Measurements from ENCODE around the gene GRN. TPM values are rescaled to one million over a fixed set of nuclear protein-coding genes. Genes with fewer than 3 reads are reported as not detected.
"Not testable (repeated sequence)": the region's sequence is repeated elsewhere in the genome, so short reads cannot be mapped to it uniquely, and the experiment has no call there.

Gene GRN
- total RNA-seq, 1 experiment from 2014 or later, result 243 TPM

- no peak for DNase-seq (ENCODE audit: low spot score)
- in situ Hi-C loops (cut with HindIII; ENCODE audit: low sequenced_read_pairs), result no loop called here
These were observed 9.1 kb upstream of the GRN start for GRCh38 chr17:44335968-44336367.

GRCh38 chr17:44338702-44339101 is 6.4 kb upstream of the GRN start:
- in situ Hi-C loops (cut with HindIII; ENCODE audit: low sequenced_read_pairs), result no loop called here
- no peak for DNase-seq (ENCODE audit: low spot score)

DNA sequence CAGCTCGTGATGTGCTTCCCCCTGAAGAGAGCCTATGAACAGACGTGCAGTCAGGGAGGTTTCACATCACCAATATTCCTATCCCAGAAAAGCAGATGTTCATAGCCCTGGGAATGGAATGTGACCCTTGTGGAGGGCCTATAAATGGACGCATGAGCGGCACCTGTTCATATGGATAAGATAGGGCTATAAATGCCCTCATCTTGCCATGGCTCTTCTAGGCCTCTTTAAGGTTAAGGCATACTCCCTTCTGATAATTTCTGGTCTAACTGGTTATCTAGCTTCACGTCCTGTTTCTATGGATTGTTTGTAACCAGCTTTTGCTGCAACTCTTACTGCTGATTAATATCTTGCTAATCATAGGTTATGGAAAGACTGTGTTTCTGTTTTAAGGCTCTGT is 4.5 kb upstream of the GRN start:
- DNase-seq (ENCODE audit: low spot score); in situ Hi-C loops (cut with HindIII; ENCODE audit: low sequenced_read_pairs): not testable (repeated sequence)

DNA sequence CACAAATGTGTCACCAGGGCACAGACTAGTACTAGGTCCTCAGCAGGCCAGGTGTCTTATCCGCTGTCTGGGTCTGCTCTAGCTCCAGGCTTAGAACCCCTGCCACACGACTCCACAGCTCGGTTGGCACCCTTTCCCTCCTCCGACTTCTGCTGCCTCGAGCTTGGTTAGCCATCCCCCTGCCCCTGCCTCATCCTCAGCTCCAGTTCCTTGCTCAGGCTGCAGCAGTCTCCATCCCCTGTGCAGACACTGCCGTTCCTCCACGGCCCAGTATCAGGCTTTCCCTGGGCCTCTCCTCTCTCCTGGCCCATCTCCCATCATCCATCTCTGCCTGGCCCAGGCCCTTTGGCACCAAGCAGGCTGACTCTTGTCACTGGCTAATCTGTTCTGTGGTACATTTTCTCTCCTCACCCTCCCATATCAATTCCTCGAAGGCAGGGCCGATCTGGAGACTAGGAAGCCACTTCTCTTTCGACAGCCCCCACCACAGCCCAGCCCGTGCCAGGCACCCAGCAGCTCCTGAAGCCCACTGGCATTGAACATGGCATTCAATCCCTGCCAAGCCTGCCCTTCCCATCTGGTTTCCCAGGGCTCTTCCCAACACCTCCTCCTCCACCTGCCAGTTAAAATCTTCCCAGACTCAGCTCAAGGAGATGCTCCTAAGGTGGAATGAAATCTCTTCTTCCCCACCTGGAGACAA is 1.4 kb upstream of the GRN start:
- DNase-seq (ENCODE audit: low spot score), result no peak
- in situ Hi-C loops (cut with HindIII; ENCODE audit: low sequenced_read_pairs), result no loop called here

DNA sequence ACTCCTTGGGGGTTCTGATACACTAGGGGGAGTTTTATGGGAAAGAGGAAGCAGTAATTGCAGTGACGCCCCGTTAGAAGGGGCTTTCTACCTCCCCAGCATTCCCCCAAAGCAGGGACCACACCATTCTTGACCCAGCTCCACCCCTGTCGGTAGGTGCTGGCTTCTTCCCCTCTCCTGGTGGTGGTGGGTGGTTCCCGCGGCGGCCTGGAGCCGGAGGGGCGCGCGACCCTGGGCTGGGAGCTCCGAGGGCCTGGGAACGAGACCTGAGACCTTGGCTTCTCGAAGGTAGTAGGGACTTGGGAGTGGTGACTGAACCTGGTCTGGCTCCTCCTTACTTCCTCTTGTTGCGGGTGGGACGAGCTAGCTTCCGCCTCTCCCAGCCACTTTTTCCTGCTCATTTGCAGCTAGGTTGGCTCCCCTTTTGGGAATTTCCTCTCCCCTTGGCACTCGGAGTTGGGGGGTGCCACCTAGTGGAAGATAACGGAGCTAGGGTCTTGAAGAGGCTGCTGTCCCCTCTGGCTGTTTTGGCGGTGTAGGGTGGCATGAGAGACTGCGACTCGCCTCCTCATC is 438 bp downstream of the GRN start:
- in situ Hi-C loops (cut with HindIII; ENCODE audit: low sequenced_read_pairs), result no loop called here

DNA sequence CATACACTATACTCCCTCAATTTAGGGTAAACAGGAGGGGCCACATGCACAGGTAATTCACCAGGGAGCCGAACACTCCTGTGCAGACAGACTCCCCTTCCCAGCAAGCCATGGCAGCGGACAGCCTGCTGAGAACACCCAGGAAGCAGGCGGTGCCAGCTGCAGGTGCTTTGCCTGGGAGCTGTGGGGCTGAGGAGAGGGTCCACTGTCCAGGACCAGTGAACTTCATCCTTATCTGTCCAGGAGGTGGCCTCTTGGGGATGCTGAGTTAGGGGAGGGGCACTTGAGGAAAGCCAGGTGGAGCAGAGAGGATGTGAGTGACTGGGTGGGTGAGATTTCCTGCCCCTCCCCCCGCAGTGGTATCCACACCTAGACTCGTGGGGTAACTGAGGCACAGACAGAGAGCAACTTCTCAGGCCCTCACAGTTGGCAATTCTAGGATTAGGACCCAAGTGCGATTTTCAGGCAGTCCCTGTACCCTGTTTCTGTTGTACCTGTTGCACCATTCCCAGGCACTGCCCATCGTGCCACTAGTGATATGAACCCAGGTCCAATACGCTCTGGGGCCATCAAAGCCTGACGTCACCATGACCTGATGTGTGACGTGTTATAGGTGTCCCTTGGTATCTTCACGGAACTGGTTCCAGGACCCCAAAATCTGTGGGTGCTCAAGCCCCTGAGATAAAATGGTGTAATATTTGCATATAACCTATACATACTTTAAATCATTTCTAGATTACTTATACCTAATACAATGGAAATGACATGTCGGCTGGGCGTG is 1.2 kb downstream of the GRN start:
- DNase-seq (ENCODE audit: low spot score), result no peak
- in situ Hi-C loops (cut with HindIII; ENCODE audit: low sequenced_read_pairs), result no loop called here

More for the DNA sequence above, 438 bp downstream of the GRN start:
- DNase-seq (ENCODE audit: low spot score), result peak; percentile 92

DNA sequence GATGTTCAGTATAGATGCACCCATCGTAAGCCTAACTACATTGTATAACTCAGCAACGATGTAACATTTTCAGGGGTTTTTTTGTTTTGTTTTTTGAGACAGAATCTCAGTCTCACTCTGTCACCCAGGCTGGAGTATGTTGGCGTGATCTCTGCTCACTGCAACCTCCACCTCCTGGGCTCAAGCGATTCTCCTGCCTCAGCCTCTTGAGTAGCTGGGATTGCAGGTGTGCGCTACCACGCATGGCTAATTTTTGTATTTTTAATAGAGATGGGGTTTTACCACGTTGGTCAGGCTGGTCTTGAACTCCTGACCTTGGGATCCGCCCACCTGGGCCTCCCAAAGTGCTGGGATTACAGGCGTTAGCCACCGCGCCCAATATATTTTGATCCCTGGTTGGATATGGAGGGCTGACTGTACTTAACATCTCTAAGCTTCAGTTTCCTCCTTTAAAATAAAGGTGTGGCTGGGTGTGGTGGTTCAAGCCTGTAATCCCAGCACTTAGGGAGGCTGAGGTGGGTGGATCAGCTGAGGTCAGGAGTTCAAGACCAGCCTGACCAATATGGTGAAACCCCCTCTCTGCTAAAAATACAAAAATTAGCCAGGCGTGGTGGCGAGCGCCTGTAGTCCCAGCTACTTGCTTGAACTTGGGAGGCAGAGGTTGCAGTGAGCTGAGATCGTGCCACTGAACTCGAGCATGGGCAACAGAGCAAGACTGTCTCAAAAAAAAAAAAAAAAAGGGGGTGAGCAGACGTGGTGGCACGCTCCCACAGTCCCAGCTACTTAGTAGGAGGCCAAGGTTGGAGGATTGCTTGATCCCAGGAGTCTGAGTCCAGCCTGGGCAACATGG is 2.3 kb downstream of the GRN start:
- DNase-seq (ENCODE audit: low spot score); in situ Hi-C loops (cut with HindIII; ENCODE audit: low sequenced_read_pairs): not testable (repeated sequence)

DNA sequence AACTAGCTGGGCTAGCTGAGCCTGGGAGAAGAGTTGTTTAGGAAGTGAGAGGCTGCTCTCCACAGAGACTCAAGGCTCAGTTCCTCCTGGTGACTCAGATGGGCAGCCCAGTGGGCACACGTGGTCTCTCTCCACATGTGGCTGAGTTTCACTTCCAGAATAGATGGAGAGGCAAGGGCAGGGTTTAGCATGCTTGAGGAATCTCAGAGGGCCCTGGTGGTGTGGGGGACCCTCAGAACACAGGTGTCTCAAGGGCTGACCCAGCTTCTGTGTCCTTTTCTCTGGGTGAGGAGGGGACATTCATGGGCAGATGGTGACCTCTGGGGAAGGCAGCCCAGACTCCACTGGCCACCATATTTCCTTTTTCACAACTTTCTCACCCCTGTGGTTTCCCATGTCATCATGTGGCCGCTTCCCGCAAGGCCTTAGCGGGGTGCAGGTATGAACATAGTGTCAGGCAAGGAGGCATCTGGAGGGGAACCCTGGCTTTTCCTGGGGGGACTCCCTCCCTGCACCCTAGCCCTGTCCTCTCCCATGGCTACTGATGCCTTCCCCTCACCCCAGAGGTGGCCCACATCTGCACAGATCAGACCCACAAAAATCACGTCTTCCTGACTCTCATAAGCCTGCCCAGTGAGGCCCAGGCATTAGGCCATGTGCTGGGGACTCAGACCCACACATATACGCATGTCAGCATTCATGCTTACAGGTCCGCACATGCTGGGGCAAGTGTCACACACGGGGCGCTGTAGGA is 3.3 kb downstream of the GRN start:
- in situ Hi-C loops (cut with HindIII; ENCODE audit: low sequenced_read_pairs), result no loop called here

DNA sequence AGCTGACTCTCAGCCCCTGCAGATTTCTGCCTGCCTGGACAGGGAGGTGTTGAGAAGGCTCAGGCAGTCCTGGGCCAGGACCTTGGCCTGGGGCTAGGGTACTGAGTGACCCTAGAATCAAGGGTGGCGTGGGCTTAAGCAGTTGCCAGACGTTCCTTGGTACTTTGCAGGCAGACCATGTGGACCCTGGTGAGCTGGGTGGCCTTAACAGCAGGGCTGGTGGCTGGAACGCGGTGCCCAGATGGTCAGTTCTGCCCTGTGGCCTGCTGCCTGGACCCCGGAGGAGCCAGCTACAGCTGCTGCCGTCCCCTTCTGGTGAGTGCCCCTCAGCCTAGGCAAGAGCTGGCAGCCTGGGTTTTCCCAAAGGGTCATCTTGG is 3.9 kb downstream of the GRN start:
- in situ Hi-C loops (cut with HindIII; ENCODE audit: low sequenced_read_pairs), result no loop called here
- DNase-seq (ENCODE audit: low spot score), result no peak

More for the DNA sequence above, 3.3 kb downstream of the GRN start:
- no peak for DNase-seq (ENCODE audit: low spot score)

DNA sequence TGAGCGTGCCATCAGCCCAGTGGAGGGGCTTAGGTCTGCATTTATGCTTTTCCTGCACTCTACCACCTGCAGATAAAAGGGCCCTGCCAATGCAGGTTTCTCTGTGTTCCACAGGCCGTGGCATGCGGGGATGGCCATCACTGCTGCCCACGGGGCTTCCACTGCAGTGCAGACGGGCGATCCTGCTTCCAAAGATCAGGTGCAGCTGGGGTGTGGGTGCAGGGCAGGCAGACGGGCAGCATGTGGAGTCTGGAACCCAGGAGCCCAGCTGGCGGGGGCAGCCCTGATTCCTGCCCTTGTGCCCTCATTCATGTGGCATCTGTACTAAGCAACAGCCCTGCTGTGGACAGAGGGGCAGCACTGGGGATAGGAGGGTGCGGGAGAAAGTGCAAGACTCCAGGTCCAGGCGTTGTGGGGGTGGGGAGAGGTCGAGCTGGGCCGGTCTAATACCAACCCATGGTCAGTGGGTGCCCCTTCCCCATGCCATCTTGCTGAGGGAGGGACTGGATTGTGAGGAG is 4.5 kb downstream of the GRN start:
- in situ Hi-C loops (cut with HindIII; ENCODE audit: low sequenced_read_pairs), result no loop called here
- DNase-seq (ENCODE audit: low spot score), result no peak

DNA sequence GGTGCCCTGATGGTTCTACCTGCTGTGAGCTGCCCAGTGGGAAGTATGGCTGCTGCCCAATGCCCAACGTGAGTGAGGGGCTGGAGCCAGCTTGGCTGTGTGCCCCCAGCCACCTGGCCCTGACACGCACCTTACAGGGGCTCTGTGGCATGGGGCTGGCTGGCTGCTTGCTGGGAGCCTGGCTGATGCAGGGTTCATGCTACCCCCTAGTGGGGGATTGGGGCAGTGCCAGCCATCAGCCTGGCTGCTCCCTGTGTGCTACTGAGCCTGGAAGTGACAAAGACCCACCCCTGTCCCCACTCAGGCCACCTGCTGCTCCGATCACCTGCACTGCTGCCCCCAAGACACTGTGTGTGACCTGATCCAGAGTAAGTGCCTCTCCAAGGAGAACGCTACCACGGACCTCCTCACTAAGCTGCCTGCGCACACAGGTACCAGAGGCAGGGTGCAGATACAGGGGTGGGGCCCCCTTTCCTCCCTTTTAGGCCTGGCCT is 5.7 kb downstream of the GRN start:
- peak; percentile 64 for DNase-seq (ENCODE audit: low spot score)
- in situ Hi-C loops (cut with HindIII; ENCODE audit: low sequenced_read_pairs), result no loop called here

GRCh38 chr17:44351464-44351863 is 6.4 kb downstream of the GRN start:
- no peak for DNase-seq (ENCODE audit: low spot score)
- in situ Hi-C loops (cut with HindIII; ENCODE audit: low sequenced_read_pairs), result no loop called here

DNA sequence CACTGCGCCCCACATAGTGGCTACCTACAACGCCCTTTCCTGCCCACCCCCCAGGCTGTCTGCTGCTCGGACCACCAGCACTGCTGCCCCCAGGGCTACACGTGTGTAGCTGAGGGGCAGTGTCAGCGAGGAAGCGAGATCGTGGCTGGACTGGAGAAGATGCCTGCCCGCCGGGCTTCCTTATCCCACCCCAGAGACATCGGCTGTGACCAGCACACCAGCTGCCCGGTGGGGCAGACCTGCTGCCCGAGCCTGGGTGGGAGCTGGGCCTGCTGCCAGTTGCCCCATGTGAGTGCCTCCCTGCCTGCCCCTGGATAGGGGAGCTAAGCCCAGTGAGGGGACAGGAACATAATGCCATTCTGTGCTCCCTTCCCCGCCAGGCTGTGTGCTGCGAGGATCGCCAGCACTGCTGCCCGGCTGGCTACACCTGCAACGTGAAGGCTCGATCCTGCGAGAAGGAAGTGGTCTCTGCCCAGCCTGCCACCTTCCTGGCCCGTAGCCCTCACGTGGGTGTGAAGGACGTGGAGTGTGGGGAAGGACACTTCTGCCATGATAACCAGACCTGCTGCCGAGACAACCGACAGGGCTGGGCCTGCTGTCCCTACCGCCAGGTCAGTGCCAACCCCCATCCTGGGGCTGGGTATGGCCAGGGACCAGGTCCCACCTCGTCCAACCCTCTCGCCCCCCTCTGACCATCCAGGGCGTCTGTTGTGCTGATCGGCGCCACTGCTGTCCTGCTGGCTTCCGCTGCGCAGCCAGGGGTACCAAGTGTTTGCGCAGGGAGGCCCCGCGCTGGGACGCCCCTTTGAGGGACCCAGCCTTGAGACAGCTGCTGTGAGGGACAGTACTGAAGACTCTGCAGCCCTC is 7.1 kb downstream of the GRN start:
- in situ Hi-C loops (cut with HindIII; ENCODE audit: low sequenced_read_pairs), result no loop called here
- no peak for DNase-seq (ENCODE audit: low spot score)

DNA sequence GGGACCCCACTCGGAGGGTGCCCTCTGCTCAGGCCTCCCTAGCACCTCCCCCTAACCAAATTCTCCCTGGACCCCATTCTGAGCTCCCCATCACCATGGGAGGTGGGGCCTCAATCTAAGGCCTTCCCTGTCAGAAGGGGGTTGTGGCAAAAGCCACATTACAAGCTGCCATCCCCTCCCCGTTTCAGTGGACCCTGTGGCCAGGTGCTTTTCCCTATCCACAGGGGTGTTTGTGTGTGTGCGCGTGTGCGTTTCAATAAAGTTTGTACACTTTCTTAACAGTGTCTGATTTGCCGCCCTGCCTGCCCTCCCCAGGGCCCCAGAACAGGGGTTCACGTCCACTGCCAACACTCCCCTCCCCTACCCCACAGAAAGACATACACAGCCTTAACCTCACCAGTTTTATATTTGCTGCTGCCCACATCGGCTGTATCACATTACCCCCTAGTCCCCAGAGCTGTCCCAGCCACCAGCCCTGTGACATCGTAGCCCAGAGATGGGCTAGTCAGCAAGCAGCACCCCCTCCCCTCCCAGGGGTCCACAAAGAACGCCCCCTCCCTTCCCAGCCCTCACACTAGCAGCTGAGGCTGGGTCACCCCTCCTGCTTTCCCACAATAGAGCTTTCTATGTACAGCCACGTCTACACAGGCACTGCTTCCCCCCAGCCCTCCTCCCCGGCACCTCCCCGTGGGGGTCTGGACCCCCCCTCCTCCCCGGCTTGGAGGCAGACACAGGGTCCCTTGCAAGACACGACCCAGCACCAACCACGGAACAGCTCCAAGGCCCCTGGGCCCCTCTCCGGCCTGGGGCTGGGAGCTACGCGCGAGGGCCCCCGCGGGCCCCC is 7.9 kb downstream of the GRN start:
- in situ Hi-C loops (cut with HindIII; ENCODE audit: low sequenced_read_pairs), result no loop called here
- DNase-seq (ENCODE audit: low spot score), result no peak

DNA sequence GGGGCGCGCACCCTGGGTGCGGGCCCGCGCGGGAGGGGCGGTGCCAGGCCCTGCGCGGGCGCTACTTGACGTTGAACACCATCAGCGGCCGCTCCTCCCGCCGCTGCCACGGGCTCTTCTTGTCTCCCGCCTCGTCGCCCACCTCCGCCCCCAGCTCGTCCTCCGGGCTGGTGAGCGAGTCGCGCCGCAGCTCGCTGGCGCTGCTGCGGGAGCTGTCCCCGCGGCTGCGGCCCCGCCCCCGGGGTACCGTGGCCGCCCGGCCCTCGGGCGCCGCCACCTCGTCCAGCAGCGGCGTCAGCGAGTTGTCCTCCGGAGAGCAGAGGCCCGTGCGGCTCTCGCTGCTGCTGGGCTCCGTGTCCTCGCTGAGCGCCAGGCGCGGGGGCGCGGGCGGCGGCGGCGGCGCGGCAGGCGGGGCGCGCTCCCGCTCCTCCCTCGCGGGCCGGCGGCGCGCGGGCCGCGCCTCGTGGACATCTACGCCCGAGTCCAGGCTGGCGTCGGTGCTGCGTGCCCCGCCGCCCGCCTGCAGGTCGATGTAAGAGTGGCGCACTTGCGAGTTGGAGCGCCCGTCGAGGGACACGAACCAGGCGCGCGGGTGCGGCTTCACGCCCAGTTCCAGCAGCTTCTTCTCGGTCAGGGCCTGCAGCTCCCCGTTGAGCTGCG is 8.7 kb downstream of the GRN start:
- no peak for DNase-seq (ENCODE audit: low spot score)
- in situ Hi-C loops (cut with HindIII; ENCODE audit: low sequenced_read_pairs), result no loop called here

All from G401 (cell line).